IgD-negative memory B cell (primary cell): Measurements from ENCODE around the gene HRK. TPM values are rescaled to one million over a fixed set of nuclear protein-coding genes. Genes with fewer than 3 reads are reported as not detected.

ENCODE experiments used
- H3K27ac Mint-ChIP-seq, 3 donors: one replicate each; pipeline ENCODE4 v1.8.0; 2020 to 2022; ENCODE audit warnings: mild to moderate bottlenecking in 3 of 3, mixed read lengths in 3 of 3, moderate library complexity in 1 of 3
- H3K27me3 Mint-ChIP-seq: one replicate; pipeline ENCODE4 v1.8.0; 2021; ENCODE audit warnings: mixed read lengths
- H3K36me3 Mint-ChIP-seq: one replicate; pipeline ENCODE4 v1.8.0; 2020; ENCODE audit warnings: mild to moderate bottlenecking, mixed read lengths
- H3K4me1 Mint-ChIP-seq, 3 donors: one replicate each; pipeline ENCODE4 v1.8.0; 2020 to 2022; ENCODE audit warnings: mixed read lengths in 3 of 3, mild to moderate bottlenecking in 1 of 3
- H3K4me3 Mint-ChIP-seq, 4 donors: one replicate each; pipeline ENCODE4 v1.8.0; 2020 to 2022; ENCODE audit warnings: mild to moderate bottlenecking in 4 of 4, mixed read lengths in 4 of 4, moderate library complexity in 3 of 4
- H3K9me3 Mint-ChIP-seq, 3 donors: one replicate each; pipeline ENCODE4 v1.8.0; 2020 to 2021; ENCODE audit warnings: mixed read lengths in 3 of 3, mild to moderate bottlenecking in 1 of 3
- polyA plus RNA-seq: library from polyadenylated mRNA; unstranded; fragments of 300-500 nt; fragmentation: Illumina TruSeq; gene quantifications from one replicate; pipeline ENCODE4 v1.2.3, GENCODE V29; 2021

HRK gene
- polyA plus RNA-seq, 1 donor from 2014 or later = 3.7 TPM

DNA sequence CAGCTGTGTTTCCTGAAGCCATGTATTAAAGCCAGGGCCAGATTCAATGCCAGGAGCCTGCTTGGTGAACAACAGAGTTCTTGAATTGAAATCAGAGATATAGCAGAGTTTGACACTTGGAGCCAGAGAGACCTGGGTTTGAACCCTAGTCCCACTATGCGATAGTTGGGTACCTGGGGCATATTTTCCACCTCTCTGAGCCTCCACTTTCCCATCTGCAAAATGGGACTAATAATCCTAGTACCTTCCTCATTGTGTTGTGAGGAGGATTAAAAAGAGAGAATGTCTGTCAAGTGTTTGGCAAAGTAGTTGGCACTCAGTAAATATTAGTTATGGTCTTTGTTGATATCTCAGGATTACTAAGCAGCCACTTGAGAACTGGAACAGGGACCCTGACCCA lies 6.0 kb upstream of the HRK start:
- H3K36me3 Mint-ChIP-seq = peaks cover 2% of the 10 kb centered on the region
- H3K4me3 Mint-ChIP-seq = no peak overlapping the region
- peaks cover 9 to 12% (median 9%) of the 10 kb centered on the region in 3 donors for H3K4me1 Mint-ChIP-seq
- peaks cover 22% of the 10 kb centered on the region for H3K27me3 Mint-ChIP-seq
- no peak overlapping the region for H3K27ac Mint-ChIP-seq
- peaks cover 0 to 3% (median 2%) of the 10 kb centered on the region in 3 donors for H3K9me3 Mint-ChIP-seq

DNA sequence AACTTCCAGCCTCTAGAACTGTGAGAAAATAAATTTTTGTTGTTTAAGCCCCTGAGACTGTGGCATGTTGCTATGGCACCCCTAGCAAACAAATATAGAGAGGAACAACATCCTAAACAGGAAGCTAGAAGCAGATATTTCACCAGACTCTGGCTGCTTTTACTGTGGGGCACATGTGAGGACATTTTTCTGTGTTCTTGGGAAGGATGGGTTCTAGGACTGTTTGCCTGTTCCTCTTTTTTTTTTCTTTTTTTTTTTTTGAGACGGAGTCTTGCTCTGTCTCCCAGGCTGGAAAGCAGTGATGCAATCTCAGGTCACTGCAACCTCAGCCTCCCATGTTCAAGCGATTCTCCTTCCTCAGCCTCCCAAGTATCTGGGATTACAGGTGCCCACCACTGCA lies 4.2 kb upstream of the HRK start:
- Mint-ChIP-seq H3K4me1 (peaks cover 9 to 18% (median 16%) of the 10 kb centered on the region in 3 donors), H3K27me3 (peaks cover 30% of the 10 kb centered on the region), H3K36me3 (no peaks in the 10 kb centered on the region)

DNA sequence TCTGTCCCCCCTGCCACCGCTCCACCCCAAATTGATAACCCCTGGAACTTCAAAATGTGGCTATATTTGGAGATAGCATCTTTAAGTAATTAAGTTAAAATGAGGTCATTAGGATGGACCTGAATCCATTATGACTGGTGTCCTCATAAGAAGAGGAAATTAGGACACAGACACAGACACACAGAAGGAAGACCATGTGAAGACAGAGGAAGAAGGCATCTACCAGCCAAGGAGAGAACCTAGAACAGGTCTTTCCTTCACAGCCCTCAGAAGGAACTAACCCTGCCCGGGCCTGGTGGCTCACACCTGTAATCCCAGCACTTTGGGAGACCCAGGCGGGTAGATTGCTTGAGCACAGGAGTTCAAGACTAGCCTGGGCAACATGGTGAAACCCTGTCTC lies 3.6 kb upstream of the HRK start:
- peak overlapping the region in 2 of 4 donors; percentile 26 to 67 for H3K4me3 Mint-ChIP-seq
- H3K4me1 Mint-ChIP-seq = peaks cover 11 to 22% (median 20%) of the 10 kb centered on the region in 3 donors
- H3K27me3 Mint-ChIP-seq = peaks cover 35% of the 10 kb centered on the region
- H3K36me3 Mint-ChIP-seq = no peaks in the 10 kb centered on the region
- peaks cover 0 to 1% (median 1%) of the 10 kb centered on the region in 3 donors for H3K9me3 Mint-ChIP-seq
- H3K27ac Mint-ChIP-seq = peak overlapping the region in 2 of 3 donors; percentile 2 to 87

More for the DNA sequence above, 4.2 kb upstream of the HRK start:
- peak overlapping the region in 2 of 3 donors; percentile 78 to 87 for H3K27ac Mint-ChIP-seq
- H3K4me3 Mint-ChIP-seq = peak overlapping the region in 1 of 4 donors; percentile 67
- peaks cover 0 to 3% (median 2%) of the 10 kb centered on the region in 3 donors for H3K9me3 Mint-ChIP-seq

DNA sequence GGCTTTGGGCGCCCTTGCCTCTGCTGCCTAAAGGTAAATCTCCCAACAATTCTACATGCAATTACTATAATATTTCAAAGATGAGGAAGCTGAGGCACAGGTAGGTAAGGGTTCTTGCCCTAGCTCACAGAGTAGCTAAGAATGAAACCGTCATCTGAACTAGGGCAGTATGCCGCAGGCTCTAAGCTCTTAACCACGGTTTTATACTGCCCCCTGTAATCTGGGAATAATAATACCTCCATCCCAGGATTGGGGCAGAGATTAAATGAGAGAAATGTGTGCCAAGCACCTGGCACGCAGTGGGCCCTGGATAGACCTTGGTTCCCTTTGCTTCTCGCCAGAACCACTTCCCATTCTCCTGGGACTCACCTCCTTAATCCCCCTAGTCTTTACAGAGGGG lies 1.5 kb upstream of the HRK start:
- H3K27ac Mint-ChIP-seq = peak overlapping the region in 2 of 3 donors; percentile 28 to 80
- H3K9me3 Mint-ChIP-seq = peaks cover 0 to 1% (median 0%) of the 10 kb centered on the region in 3 donors
- peaks cover 2% of the 10 kb centered on the region for H3K36me3 Mint-ChIP-seq
- peak overlapping the region; percentile 63 to 94 (median 90) for H3K4me3 Mint-ChIP-seq
- H3K4me1 Mint-ChIP-seq = peaks cover 22 to 32% (median 30%) of the 10 kb centered on the region in 3 donors
- H3K27me3 Mint-ChIP-seq = peaks cover 47% of the 10 kb centered on the region

DNA sequence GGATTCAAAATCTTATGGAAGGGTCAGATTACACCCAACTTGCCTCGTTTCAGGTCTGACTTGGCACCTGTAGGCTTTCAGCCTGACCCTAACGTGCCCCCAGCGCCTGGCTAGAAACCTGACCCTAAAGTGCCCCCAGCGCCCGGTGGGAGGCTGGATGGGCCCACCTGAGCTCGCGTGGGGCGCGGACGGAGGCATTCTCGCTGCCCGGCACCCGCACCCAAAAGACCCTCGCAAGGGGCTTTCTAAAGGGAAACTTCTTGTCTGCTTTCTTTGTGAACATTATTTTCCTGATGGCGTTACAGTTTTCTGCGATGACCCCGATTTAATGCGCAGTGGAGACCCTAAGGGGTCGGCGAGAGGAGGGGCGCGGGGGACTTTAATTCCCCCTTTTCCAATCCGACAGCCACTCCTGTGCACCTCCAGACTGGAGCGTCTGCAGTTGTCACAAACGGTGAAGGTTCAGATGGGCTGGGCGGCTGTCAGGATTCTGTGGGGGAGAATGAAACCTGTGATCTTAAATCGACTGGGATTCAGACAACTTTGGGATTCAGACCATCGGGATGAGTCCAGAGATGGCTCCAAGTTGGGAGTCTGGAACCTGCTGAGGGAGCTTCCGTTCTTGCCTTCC lies 751 bp upstream of the HRK start:
- Mint-ChIP-seq H3K27ac (peak overlapping the region in 2 of 3 donors; percentile 28 to 80), H3K4me1 (peaks cover 22 to 32% (median 30%) of the 10 kb centered on the region in 3 donors), H3K9me3 (peaks cover 0 to 1% (median 0%) of the 10 kb centered on the region in 3 donors), H3K36me3 (peaks cover 2% of the 10 kb centered on the region), H3K4me3 (peak overlapping the region; percentile 73 to 94 (median 90)), H3K27me3 (peaks cover 49% of the 10 kb centered on the region)

DNA sequence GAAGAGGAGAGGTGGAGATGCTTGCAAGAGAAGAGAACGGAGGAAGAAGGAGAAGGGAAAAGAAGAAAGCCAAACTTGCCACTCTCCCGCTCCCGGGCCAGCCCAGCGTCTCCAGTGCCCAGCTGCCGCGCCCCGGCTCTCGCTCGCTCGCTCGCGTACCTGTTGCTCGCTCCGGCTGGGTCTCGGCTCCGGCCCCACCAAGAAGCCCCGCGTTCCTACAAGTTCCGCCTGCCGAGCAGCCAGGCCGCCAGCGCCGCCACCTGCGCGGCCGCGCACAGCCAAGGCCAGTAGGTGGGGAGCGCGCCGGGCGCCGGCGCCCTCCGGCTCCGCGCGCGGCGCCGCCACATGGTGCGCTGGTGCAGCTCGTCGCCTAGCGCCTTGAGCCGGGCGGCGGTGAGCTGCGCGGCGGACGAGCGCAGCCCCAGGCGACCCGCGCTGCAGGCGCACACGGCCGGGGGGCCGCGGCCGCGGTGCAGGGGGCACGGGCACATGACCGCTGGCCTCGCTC lies 370 bp downstream of the HRK start:
- Mint-ChIP-seq H3K9me3 (peaks cover 0 to 1% (median 0%) of the 10 kb centered on the region in 3 donors), H3K4me3 (peak overlapping the region; percentile 73 to 94 (median 90)), H3K27ac (peak overlapping the region in 2 of 3 donors; percentile 25), H3K36me3 (peaks cover 2% of the 10 kb centered on the region), H3K27me3 (peaks cover 45% of the 10 kb centered on the region), H3K4me1 (peaks cover 21 to 32% (median 30%) of the 10 kb centered on the region in 3 donors)

DNA sequence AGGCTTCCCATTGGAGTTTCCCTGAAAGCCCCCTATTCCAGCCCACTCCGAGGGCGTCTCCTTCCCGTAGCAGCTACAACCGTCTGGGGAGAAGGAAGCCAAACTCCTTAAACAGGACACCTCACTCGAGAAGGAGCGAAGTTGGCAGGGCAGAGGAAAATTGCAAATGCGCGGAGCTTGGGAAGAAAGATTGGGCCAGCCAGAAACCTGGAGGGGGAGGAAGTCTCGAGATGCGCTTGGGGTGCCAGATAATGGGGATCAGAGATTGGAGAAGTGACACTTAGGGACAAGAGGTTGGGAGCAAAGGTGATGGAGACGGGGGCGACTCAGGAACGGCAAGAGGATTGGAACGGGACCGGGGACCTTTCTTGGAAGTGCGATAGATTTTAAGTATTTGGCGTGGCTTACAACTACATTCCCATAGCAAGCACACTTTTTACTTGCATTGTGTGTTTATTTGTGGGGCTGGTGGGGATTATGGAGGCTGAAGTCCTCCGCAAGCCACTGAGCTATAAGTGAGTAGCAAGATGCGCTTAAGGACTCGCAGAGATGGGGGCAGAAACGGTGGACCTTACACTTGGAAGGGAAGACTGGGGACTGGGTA lies 926 bp downstream of the HRK start:
- Mint-ChIP-seq H3K4me1 (peaks cover 21 to 30% (median 28%) of the 10 kb centered on the region in 3 donors), H3K4me3 (peak overlapping the region; percentile 73 to 94 (median 90)), H3K36me3 (peaks cover 2% of the 10 kb centered on the region), H3K27me3 (peaks cover 40% of the 10 kb centered on the region), H3K27ac (peak overlapping the region in 2 of 3 donors; percentile 25), H3K9me3 (peaks cover 0 to 1% (median 0%) of the 10 kb centered on the region in 3 donors)

DNA sequence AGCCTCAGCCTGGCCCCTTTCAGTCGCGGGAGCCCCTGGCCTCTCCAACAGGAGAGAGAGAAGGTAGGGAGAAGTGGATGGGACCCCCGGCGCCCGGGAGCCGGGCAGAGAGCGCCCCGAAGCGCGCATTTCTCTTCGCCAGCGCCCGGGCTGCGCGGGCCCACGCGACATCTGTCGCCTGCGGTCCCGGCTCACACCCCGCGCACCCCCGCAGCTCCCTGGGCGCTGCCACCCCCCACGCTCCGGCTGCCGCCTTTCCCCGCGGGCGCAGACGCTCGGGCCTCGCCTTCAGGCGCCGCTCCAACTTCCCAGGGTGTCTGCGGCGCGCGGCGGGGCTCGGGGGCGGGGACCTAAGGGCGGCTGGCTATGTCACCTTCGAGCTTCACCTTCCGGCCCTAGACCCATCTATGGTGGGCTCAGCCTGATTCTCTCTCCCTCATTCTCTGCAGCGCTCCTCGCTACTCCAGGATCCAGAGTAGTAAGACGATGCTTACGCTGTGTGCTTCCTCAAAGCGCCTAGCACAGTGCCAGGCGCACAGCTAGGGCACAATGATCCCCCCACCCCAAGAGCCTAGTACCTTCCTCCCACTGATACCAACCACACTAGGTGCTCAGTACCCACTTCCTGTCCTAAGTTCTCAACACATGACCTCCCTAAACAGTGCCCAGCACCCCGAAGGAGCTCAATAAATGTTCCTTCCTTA lies 1.6 kb downstream of the HRK start:
- Mint-ChIP-seq H3K27me3 (peaks cover 40% of the 10 kb centered on the region), H3K27ac (peak overlapping the region; percentile 31 to 81 (median 35)), H3K4me1 (peaks cover 18 to 28% (median 26%) of the 10 kb centered on the region in 3 donors), H3K9me3 (peaks cover 0 to 2% (median 0%) of the 10 kb centered on the region in 3 donors), H3K36me3 (peaks cover 2% of the 10 kb centered on the region), H3K4me3 (peak overlapping the region; percentile 89 to 94 (median 91))

DNA sequence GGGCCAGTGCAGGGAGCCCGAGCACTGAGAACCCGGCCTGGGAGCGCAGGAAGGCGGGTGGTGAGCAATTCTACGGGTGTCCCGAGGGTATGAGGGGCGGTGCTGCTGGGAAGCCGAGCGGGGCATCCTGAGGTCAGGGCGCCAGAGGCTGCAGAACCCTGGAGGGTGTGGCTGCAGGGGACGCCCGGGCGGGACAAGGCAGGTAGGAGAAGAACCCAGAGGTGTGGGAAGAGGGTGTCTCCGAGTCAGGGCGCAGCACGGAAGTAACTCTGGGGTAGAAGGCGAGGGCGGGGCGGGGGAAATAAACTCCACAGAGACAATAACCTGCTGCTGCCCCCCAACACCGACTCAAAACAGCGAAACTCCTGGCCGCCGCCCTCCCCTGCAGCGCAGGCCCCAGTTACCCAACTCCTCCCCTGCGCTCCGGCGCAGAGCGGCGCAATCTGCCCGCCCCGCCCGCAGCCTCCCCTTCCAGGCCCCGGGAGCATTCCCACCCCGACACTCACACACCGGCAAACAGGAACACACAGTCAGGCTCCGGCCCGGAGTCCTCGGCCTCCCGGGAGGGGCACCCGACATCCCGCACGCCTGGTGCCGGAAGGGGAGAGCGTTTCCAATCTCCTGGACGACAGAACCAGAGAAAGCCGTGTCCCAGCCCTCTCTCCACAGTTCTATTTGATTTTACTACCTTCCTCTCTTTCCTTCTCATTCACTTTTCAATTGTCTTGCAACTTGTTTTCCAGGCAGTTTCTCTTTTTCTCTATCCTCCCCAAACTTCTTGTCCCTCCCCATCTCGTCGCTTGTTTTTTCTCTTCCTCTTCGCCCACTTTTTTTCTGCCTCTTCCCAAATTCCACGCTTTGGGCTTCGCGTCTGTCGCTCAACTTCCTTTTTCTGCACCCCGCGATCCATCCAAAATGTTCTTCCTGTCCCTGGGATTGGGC lies 2.4 kb downstream of the HRK start:
- peak overlapping the region; percentile 89 to 94 (median 91) for H3K4me3 Mint-ChIP-seq

DNA sequence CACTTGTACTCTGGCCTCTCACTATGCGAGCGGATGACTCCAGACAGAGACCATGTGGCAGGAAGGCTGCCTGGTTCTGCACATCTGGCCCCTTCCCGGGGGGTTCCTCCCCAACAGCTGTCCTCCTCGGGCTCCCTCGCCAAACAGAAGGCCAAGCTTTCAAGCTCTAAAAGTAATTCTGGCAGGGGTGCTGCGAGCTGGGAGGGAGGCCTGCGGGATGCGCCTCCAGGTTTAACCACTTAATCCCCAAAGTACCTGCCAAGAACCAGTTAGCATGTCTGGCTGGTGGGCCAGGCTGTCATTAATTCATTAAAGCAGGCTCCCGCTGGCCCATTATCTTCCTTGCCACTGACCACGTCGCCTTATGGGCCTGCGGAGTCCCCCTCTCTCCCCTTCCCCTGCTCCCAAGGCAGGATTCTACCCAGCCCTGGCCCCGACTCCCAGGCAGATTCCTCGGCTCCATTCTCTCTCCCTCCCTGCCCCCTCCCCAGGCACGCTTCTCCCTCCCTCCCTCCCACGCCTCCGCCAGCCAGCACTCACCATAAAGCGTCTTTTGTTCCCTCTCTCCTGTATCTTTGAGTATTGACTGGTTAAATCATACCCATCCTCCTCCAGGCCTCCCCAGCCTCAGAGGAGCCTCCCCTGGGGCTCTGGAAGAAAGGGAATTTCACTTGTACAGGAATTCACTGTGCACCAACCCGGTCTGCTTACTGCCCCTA lies 4.9 kb downstream of the HRK start:
- Mint-ChIP-seq H3K4me3 (no peak overlapping the region), H3K9me3 (peaks cover 0 to 6% (median 2%) of the 10 kb centered on the region in 3 donors), H3K27ac (no peak overlapping the region), H3K27me3 (peaks cover 27% of the 10 kb centered on the region), H3K36me3 (peaks cover 2% of the 10 kb centered on the region), H3K4me1 (peaks cover 14 to 16% (median 16%) of the 10 kb centered on the region in 3 donors)

More for the DNA sequence above, 2.4 kb downstream of the HRK start:
- peak overlapping the region in 2 of 3 donors; percentile 35 to 51 for H3K27ac Mint-ChIP-seq
- H3K27me3 Mint-ChIP-seq = peaks cover 43% of the 10 kb centered on the region
- peaks cover 22 to 28% (median 26%) of the 10 kb centered on the region in 3 donors for H3K4me1 Mint-ChIP-seq
- peaks cover 2% of the 10 kb centered on the region for H3K36me3 Mint-ChIP-seq
- peaks cover 0 to 6% (median 2%) of the 10 kb centered on the region in 3 donors for H3K9me3 Mint-ChIP-seq

DNA sequence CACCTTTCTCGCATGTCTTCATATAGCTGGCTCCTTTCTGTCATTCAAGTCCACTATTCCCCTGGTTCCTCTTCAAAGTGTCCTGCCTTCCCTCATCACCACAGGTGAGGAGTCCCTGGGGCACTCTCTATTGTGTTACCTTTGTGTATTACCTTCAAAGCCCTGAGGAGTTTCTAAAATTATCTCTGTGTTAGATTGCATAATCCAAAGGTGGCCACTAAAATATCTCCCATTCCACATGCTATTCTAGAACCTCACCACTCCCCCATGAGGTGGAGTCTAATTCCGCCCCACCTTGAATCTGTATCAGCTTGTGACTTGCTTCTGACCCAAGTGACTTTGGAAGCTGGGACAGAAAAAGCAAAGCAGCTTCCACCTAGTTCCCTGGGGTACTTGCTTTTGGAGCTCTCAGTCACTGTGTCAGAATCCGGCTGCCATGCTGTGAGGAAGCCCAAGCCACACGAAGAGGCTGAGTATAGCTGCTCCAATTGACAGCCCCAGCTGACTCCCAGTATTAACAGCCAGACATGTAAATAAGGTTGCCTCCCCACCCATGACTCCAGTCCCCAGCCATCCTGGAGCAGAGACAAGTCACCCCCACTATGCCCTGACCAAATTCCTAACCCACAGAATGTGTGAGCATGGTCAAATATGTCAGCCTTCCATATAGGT lies 6.8 kb downstream of the HRK start:
- Mint-ChIP-seq H3K27ac (no peak overlapping the region), H3K36me3 (peaks cover 2% of the 10 kb centered on the region), H3K27me3 (peaks cover 15% of the 10 kb centered on the region), H3K9me3 (peaks cover 0 to 6% (median 2%) of the 10 kb centered on the region in 3 donors), H3K4me3 (peak overlapping the region in 1 of 4 donors; percentile 9), H3K4me1 (peaks cover 6 to 13% (median 10%) of the 10 kb centered on the region in 3 donors)

DNA sequence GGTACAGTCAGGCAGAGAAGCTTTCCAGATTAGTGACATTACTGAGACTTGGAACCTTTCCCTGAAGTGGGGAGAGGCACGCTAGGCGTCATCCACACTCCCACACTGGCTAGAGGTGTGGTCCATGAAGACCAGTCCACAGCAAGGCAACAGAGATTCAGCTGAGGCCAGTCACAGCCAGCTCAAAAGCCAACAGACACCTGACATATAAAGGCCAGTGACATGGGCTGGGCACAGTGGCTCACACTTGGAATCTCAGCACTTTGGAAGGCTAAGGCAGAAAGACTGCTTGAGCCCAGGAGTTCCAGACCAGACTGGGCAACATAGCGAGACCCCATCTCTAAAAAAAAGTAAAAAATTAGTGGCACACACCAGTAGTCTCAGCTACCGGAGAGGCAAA lies 10.9 kb downstream of the HRK start:
- no peak overlapping the region for H3K27ac Mint-ChIP-seq
- H3K9me3 Mint-ChIP-seq = peaks cover 0 to 6% (median 2%) of the 10 kb centered on the region in 3 donors
- H3K4me1 Mint-ChIP-seq = peaks cover 0 to 3% (median 0%) of the 10 kb centered on the region in 3 donors
- H3K27me3 Mint-ChIP-seq = peaks cover 3% of the 10 kb centered on the region
- H3K4me3 Mint-ChIP-seq = no peak overlapping the region
- H3K36me3 Mint-ChIP-seq = no peaks in the 10 kb centered on the region

DNA sequence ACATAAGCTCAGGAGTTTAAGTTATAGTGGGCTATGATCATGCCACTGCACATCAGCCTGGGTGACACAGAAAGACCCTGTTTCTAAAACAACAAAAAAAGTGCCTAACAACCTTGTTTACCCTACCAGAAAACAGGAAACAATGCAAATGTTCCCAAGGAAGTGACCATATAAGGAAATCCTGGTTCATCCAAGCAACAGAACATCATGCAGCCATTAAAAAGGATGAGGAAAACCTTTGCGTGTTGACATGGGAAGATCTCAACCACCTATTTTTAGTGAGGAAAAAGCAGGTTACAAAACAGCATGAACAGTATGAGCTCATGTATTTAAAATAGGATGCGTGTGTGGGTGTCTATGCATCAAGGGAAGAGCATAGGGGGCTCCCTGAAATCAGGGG lies 13.7 kb downstream of the HRK start:
- no peak overlapping the region for H3K4me3 Mint-ChIP-seq
- H3K27ac Mint-ChIP-seq = no peak overlapping the region
- H3K27me3 Mint-ChIP-seq = no peaks in the 10 kb centered on the region
- H3K36me3 Mint-ChIP-seq = no peaks in the 10 kb centered on the region
- H3K9me3 Mint-ChIP-seq = no peaks in the 10 kb centered on the region
- H3K4me1 Mint-ChIP-seq = peaks cover 0 to 5% (median 2%) of the 10 kb centered on the region in 3 donors
